HepG2 (cell line): ENCODE results near the gene ERBB4. TPM values are rescaled to one million over a fixed set of nuclear protein-coding genes. Genes with fewer than 3 reads are reported as not detected.

Experiments
- ATAC-seq: fragments of 200-7000 bp; cut with Tn5 transposase; 3 replicates; pipeline ENCODE4 v1.9.1; 2020; ENCODE audit warnings: mild to moderate bottlenecking, moderate library complexity
- BruUV-seq: library from RNA; stranded (reverse); fragments of 400-500 nt; replicated peaks from 2 replicates; lab custom pipeline; 2021; lab: Mats Ljungman, UMichigan
- CTCF ChIA-PET: fragments of 300-600 bp; formaldehyde crosslinking; extraction: SDS; loops from one replicate; lab custom pipeline; 2021; ENCODE audit warnings: low total read pairs, inconsistent platforms, low intra/inter-chr PET ratio; lab: Yijun Ruan, JAX
- POLR2A ChIA-PET: fragments of 350-600 bp; sonication (Branson Sonifier 250); formaldehyde crosslinking; loops from one replicate; lab custom pipeline; 2020; ENCODE audit warnings: antibody characterized with exemption, inconsistent platforms; lab: Yijun Ruan, JAX
- DNase-seq: peaks from one replicate; pipeline ENCODE4 v3.0.0-alpha.2; 2015; ENCODE audit warnings: low spot score
- FAIRE-seq: peaks from 3 replicates; lab custom pipeline; 2011; peaks lifted over from hg19 to GRCh38; lab: Jason Lieb, UNC
- H2AFZ ChIP-seq: one replicate; pipeline ENCODE4 v1.6.1; 2011; ENCODE audit warnings: low read length, inconsistent platforms
- H3K27ac ChIP-seq: fragments of 300-600 bp; 3 replicates; pipeline ENCODE4 v1.8.0; 2011; ENCODE audit warnings: mixed run types, mild to moderate bottlenecking, mixed read lengths, low read length, inconsistent platforms; ENCODE audit not compliant: insufficient read depth; ENCODE audit errors: extremely low read length
- H3K27me3 ChIP-seq, 2 experiments: fragments of 200-600 bp in 1 of 2; 2 replicates in 1 of 2; 3 replicates in 1 of 2; pipeline versions ENCODE4 v1.6.0 to v1.8.0; 2011; ENCODE audit warnings: low read length in 2 of 2, mild to moderate bottlenecking in 2 of 2, moderate library complexity in 2 of 2, inconsistent platforms in 1 of 2; ENCODE audit not compliant: insufficient read depth in 2 of 2, control insufficient read depth in 1 of 2
- H3K36me3 ChIP-seq, 2 experiments: fragments of 200-600 bp in 1 of 2; replicated peaks in 1 of 2; 2 replicates in 1 of 2; 3 replicates in 1 of 2; pipeline versions ENCODE4 v1.5.1 to v1.8.0; 2011; ENCODE audit warnings: low read length in 2 of 2, inconsistent platforms in 1 of 2; ENCODE audit not compliant: insufficient read depth in 2 of 2, control insufficient read depth in 1 of 2
- H3K4me1 ChIP-seq: 2 replicates; pipeline ENCODE4 v1.5.1; 2012; ENCODE audit warnings: low read length, inconsistent platforms; ENCODE audit not compliant: insufficient read depth
- H3K4me2 ChIP-seq: 2 replicates; pipeline ENCODE4 v1.6.0; 2011; ENCODE audit warnings: low read depth, low read length, inconsistent platforms
- H3K4me3 ChIP-seq, 3 experiments: fragments of 200-600 bp in 1 of 3; sonication (generic), shearing (Covaris generic) in 1 of 3; replicated peaks in 1 of 3; 2 replicates each; pipeline ENCODE4 v1.5.1; 2011 to 2016; ENCODE audit warnings: low read length in 3 of 3, inconsistent platforms in 2 of 3, low read depth in 2 of 3, mild to moderate bottlenecking in 2 of 3, control low read depth in 1 of 3, mixed read lengths in 1 of 3; ENCODE audit not compliant: insufficient read depth in 1 of 3
- H3K79me2 ChIP-seq: one replicate; pipeline ENCODE4 v1.6.1; 2011; ENCODE audit warnings: low read length, inconsistent platforms; ENCODE audit not compliant: insufficient read depth
- H3K9ac ChIP-seq: 2 replicates; pipeline ENCODE4 v1.6.0; 2011; ENCODE audit warnings: mild to moderate bottlenecking, low read depth, low read length, inconsistent platforms; ENCODE audit not compliant: insufficient read depth
- H3K9me3 ChIP-seq: 2 replicates; pipeline ENCODE4 v1.5.1; 2012; ENCODE audit warnings: mild to moderate bottlenecking, low read length
- H4K20me1 ChIP-seq: 2 replicates; pipeline ENCODE4 v1.6.0; 2011; ENCODE audit warnings: inconsistent platforms, mild to moderate bottlenecking, low read length, moderate library complexity; ENCODE audit not compliant: insufficient read depth
- DBP ChIP-seq: sonication (generic); formaldehyde crosslinking; IDR thresholded peaks from 2 replicates; pipeline ENCODE4 v1.4.0; 2020; ENCODE audit warnings: missing genetic modification reagents; ENCODE audit errors: not compliant biosample characterization
- ELF4 ChIP-seq: sonication (generic); formaldehyde crosslinking; IDR thresholded peaks from 2 replicates; pipeline ENCODE4 v1.5.0; 2020; ENCODE audit warnings: missing genetic modification reagents, mild to moderate bottlenecking, moderate library complexity, borderline replicate concordance
- MAZ ChIP-seq, 2 experiments: sonication (generic) in 1 of 2; formaldehyde crosslinking in 1 of 2; IDR thresholded peaks; 2 replicates each; pipeline versions ENCODE4 v1.5.0 to v1.6.1; 2012 to 2020; ENCODE audit warnings: low read depth in 2 of 2, mild to moderate bottlenecking in 2 of 2, borderline replicate concordance in 1 of 2, improper control_type of control experiment in 1 of 2, low read length in 1 of 2, missing genetic modification reagents in 1 of 2, moderate library complexity in 1 of 2
- POGZ ChIP-seq: sonication (generic); formaldehyde crosslinking; IDR thresholded peaks from 2 replicates; pipeline ENCODE4 v1.4.0; 2020; ENCODE audit warnings: mild to moderate bottlenecking, missing genetic modification reagents
- RXRA ChIP-seq: sonication (generic); formaldehyde crosslinking; IDR thresholded peaks from 2 replicates; pipeline ENCODE4 v1.5.1; 2020; ENCODE audit warnings: missing genetic modification reagents
- ZBED4 ChIP-seq: sonication (generic); formaldehyde crosslinking; IDR thresholded peaks from 2 replicates; pipeline ENCODE4 v1.4.0; 2020; ENCODE audit warnings: missing genetic modification reagents, borderline replicate concordance
- ZBTB37 ChIP-seq: sonication (generic); formaldehyde crosslinking; IDR thresholded peaks from 2 replicates; pipeline ENCODE4 v1.4.0; 2020; ENCODE audit warnings: mild to moderate bottlenecking, missing genetic modification reagents
- ZNF136 ChIP-seq: sonication (generic); formaldehyde crosslinking; IDR thresholded peaks from 2 replicates; pipeline ENCODE4 v1.8.1; 2022; ENCODE audit warnings: low read depth, mild to moderate bottlenecking, moderate library complexity, missing genetic modification reagents
- ZNF143 ChIP-seq: sonication (generic); formaldehyde crosslinking; IDR thresholded peaks from 2 replicates; pipeline ENCODE4 v1.4.0; 2020; ENCODE audit warnings: missing genetic modification reagents
- WGBS: methylation state at CpG from one replicate; pipeline ENCODE4 v1.1.6; 2017; ENCODE audit warnings: low lambda C conversion rate; 5-methylcytosine and 5-hydroxymethylcytosine counted together
- in situ Hi-C: cut with HindIII; loops from 2 replicates; pipeline ENCODE4 v1.10.0; 2017; ENCODE audit warnings: low pct_unique_long_range_greater_than_20kb; ENCODE audit not compliant: extremely low pct_ligation_motif_present
- intact Hi-C: fragments of 100-400 bp; cut with micrococcal nuclease; formaldehyde crosslinking; loops from one replicate; pipeline ENCODE4 v1.10.0; 2022; ENCODE audit not compliant: unreplicated experiment
- polyA plus RNA-seq, 8 experiments: library from polyadenylated mRNA; depleted of rRNA in 3 of 8; stranded (reverse) in 7 of 8; unstranded in 1 of 8; fragments of >200 nt; fragmentation: Illumina TruSeq in 4 of 8; extraction: Trizol in 4 of 8; gene quantifications; 2 replicates each; pipeline versions ENCODE4 v1.2.1 to v1.2.3, GENCODE V29; 2011 to 2016; ENCODE audit warnings: low read depth in 4 of 8, missing spikeins in 1 of 8, mixed read lengths in 1 of 8; ENCODE audit not compliant: insufficient read depth in 1 of 8
- total RNA-seq, 5 experiments: library from RNA; depleted of rRNA; stranded (reverse); fragments of >200 nt; fragmentation: Illumina TruSeq; extraction: Trizol; gene quantifications; 2 replicates each; pipeline ENCODE4 v1.2.3, GENCODE V29; 2016; ENCODE audit warnings: low read depth in 1 of 5

The ERBB4 gene
- total and polyA plus RNA-seq, 2 of the 13 experiments (the other 11 are each of a cell fraction or from before 2014, with no cell fraction given): not detected

- DNase-seq (no peak), FAIRE-seq (no peak)
- Histone ChIP-seq H3K27ac (no peak overlapping the region), H3K36me3 (no peaks in the 10 kb centered on the region), H3K4me3 (no peak overlapping the region), H2AFZ (no peak overlapping the region), H4K20me1 (no peaks in the 10 kb centered on the region), H3K79me2 (no peaks in the 10 kb centered on the region), H3K9me3 (no peaks in the 10 kb centered on the region), H3K9ac (no peak overlapping the region), H3K4me1 (no peaks in the 10 kb centered on the region)
- BruUV-seq: no TSS peak
- intact Hi-C loops (no loop called here), in situ Hi-C loops (no loop called here)
- CTCF ChIA-PET: no interaction called here
- TF ChIP-seq RXRA (CRISPR knock-in tag): no peak
- TF ChIP-seq, all 625 proteins: peak for 0
- ATAC-seq: no peak
- POLR2A ChIA-PET: no interaction called here
- H3K27me3 ChIP-seq: no peaks in the 10 kb centered on the region
- no peak overlapping the region for H3K4me2 ChIP-seq
- 6% methylated on average over 2 of the region's 2 CpGs for WGBS
Measured at GRCh38 chr2:212488611-212489010, 50.0 kb downstream of the ERBB4 start.

- WGBS: 4% methylated on average over 4 of the region's 4 CpGs
- H3K36me3 ChIP-seq: no peaks in the 10 kb centered on the region
- H3K9ac ChIP-seq: no peak overlapping the region
- intact Hi-C loops: no loop called here
- in situ Hi-C loops: no loop called here
- no peaks in the 10 kb centered on the region for H3K27me3 ChIP-seq
- POLR2A ChIA-PET: no interaction called here
- H4K20me1 ChIP-seq: no peaks in the 10 kb centered on the region
- no peak overlapping the region for H2AFZ ChIP-seq
- FAIRE-seq (no peak), ATAC-seq (no peak), DNase-seq (no peak)
- CTCF ChIA-PET: no interaction called here
- H3K9me3 ChIP-seq: no peaks in the 10 kb centered on the region
- no TSS peak for BruUV-seq
- no peak overlapping the region for H3K4me2 ChIP-seq
- no peak overlapping the region for H3K27ac ChIP-seq
- no peaks in the 10 kb centered on the region for H3K4me1 ChIP-seq
- no peak overlapping the region for H3K4me3 ChIP-seq
- H3K79me2 ChIP-seq: no peaks in the 10 kb centered on the region
- TF ChIP-seq DBP (CRISPR knock-in tag) (no peak), MAZ (IDR thresholded peaks at IDR 0.05; ENCODE audit: borderline replicate concordance, low read depth, low read length) (no peak), MAZ (CRISPR knock-in tag; IDR thresholded peaks at IDR 0.05; ENCODE audit: low read depth) (no peak), ZBED4 (CRISPR knock-in tag) (no peak), ELF4 (CRISPR knock-in tag) (no peak), POGZ (CRISPR knock-in tag) (no peak), ZBTB37 (CRISPR knock-in tag) (no peak), ZNF143 (no peak), ZNF136 (no peak)
Measured at GRCh38 chr2:212484563-212485080, 54.0 kb downstream of the ERBB4 start.
